KMS-11 (cell line): ENCODE data around the gene TMEM244.

ENCODE experiments used
- H2AFZ ChIP-seq: fragments of 200-600 bp; sonication (generic); 2 replicates; pipeline ENCODE4 v1.6.1; 2016; ENCODE audit warnings: antibody characterized with exemption, mixed run types, low read depth
- H3K27ac ChIP-seq: fragments of 200-600 bp; sonication (generic); 2 replicates; pipeline ENCODE4 v1.6.1; 2016; ENCODE audit warnings: mild to moderate bottlenecking, mixed run types
- H3K27me3 ChIP-seq: fragments of 200-600 bp; sonication (generic); 2 replicates; pipeline ENCODE4 v1.6.1; 2017; ENCODE audit warnings: mild to moderate bottlenecking, low read depth, mixed run types, moderate library complexity; ENCODE audit not compliant: insufficient read depth
- H3K36me3 ChIP-seq: fragments of 200-600 bp; sonication (generic); 2 replicates; pipeline ENCODE4 v1.6.1; 2017; ENCODE audit warnings: mild to moderate bottlenecking, mixed run types; ENCODE audit not compliant: insufficient read depth
- H3K4me1 ChIP-seq: fragments of 200-600 bp; sonication (generic); 2 replicates; pipeline ENCODE4 v1.6.1; 2016; ENCODE audit warnings: mild to moderate bottlenecking, low read depth, mixed run types; ENCODE audit not compliant: poor library complexity, severe bottlenecking
- H3K4me2 ChIP-seq: fragments of 200-600 bp; sonication (generic); 2 replicates; pipeline ENCODE4 v1.7.0; 2016; ENCODE audit warnings: mild to moderate bottlenecking, mixed run types
- H3K4me3 ChIP-seq: fragments of 200-600 bp; sonication (generic); IDR thresholded peaks from 2 replicates; pipeline ENCODE4 v1.6.1; 2017; ENCODE audit warnings: low read depth, low read length, mixed read lengths; ENCODE audit not compliant: insufficient read depth
- H3K79me2 ChIP-seq: fragments of 200-600 bp; sonication (generic); 2 replicates; pipeline ENCODE4 v1.6.1; 2016; ENCODE audit warnings: low read depth, mixed run types; ENCODE audit not compliant: insufficient read depth
- H3K9ac ChIP-seq: fragments of 200-600 bp; sonication (generic); 2 replicates; pipeline ENCODE4 v1.6.1; 2016; ENCODE audit warnings: mild to moderate bottlenecking, mixed run types
- H4K20me1 ChIP-seq: fragments of 200-600 bp; sonication (generic); 2 replicates; pipeline ENCODE4 v1.6.1; 2016; ENCODE audit warnings: mild to moderate bottlenecking, mixed run types; ENCODE audit not compliant: insufficient read depth
- CTCF ChIP-seq: fragments of 200-600 bp; sonication (generic); conservative IDR thresholded peaks from 2 replicates; pipeline ENCODE4 v1.6.1; 2017; ENCODE audit warnings: low read depth, mild to moderate bottlenecking, antibody characterized with exemption, low read length, moderate library complexity, mixed read lengths

Gene TMEM244

GRCh38 chr6:129787816-129788215 lies 73.3 kb downstream of the TMEM244 start:
- Histone ChIP-seq H3K4me3 (no peak overlapping the region), H3K36me3 (no peaks in the 10 kb centered on the region), H3K9ac (no peak overlapping the region), H3K4me2 (no peak overlapping the region), H3K27me3 (no peaks in the 10 kb centered on the region), H3K4me1 (no peaks in the 10 kb centered on the region), H4K20me1 (no peaks in the 10 kb centered on the region), H2AFZ (no peak overlapping the region), H3K79me2 (no peaks in the 10 kb centered on the region), H3K27ac (no peak overlapping the region)
- no peak for TF ChIP-seq CTCF

GRCh38 chr6:129786548-129786947 lies 74.6 kb downstream of the TMEM244 start:
- no peak overlapping the region for H3K27ac ChIP-seq
- H3K9ac ChIP-seq, result no peak overlapping the region
- H3K4me2 ChIP-seq, result no peak overlapping the region
- H3K4me1 ChIP-seq, result no peaks in the 10 kb centered on the region
- H4K20me1 ChIP-seq, result no peaks in the 10 kb centered on the region
- no peak overlapping the region for H2AFZ ChIP-seq
- no peaks in the 10 kb centered on the region for H3K36me3 ChIP-seq
- no peaks in the 10 kb centered on the region for H3K79me2 ChIP-seq
- H3K4me3 ChIP-seq, result no peak overlapping the region
- no peaks in the 10 kb centered on the region for H3K27me3 ChIP-seq
- no peak for TF ChIP-seq CTCF

- Histone ChIP-seq H3K79me2 (no peaks in the 10 kb centered on the region), H3K9ac (no peak overlapping the region), H3K27me3 (no peaks in the 10 kb centered on the region), H3K4me2 (no peak overlapping the region), H3K27ac (no peak overlapping the region), H4K20me1 (no peaks in the 10 kb centered on the region), H3K36me3 (no peaks in the 10 kb centered on the region), H3K4me1 (no peaks in the 10 kb centered on the region), H3K4me3 (no peak overlapping the region), H2AFZ (no peak overlapping the region)
- no peak for TF ChIP-seq CTCF
Measured at GRCh38 chr6:129785756-129786135, 75.4 kb downstream of the TMEM244 start.

- H3K4me1 ChIP-seq, result no peaks in the 10 kb centered on the region
- H3K27ac ChIP-seq, result no peak overlapping the region
- H3K4me2 ChIP-seq, result no peak overlapping the region
- H3K9ac ChIP-seq, result no peak overlapping the region
- no peak for TF ChIP-seq CTCF
- H2AFZ ChIP-seq, result no peak overlapping the region
- no peaks in the 10 kb centered on the region for H3K36me3 ChIP-seq
- H4K20me1 ChIP-seq, result no peaks in the 10 kb centered on the region
- H3K4me3 ChIP-seq, result no peak overlapping the region
- no peaks in the 10 kb centered on the region for H3K79me2 ChIP-seq
- no peaks in the 10 kb centered on the region for H3K27me3 ChIP-seq
Measured at GRCh38 chr6:129785047-129785755, 75.9 kb downstream of the TMEM244 start.
